NCI-H146 (cell line): ENCODE measurements around the gene PSMA5.
"Not testable (repeated sequence)": the region's sequence is repeated elsewhere in the genome, so short reads cannot be mapped to it uniquely, and the experiment has no call there.

Experiments used
- DNase-seq: peaks from one replicate; lab custom pipeline; 2025; lab: John Stamatoyannopoulos, UW

The PSMA5 gene

GRCh38 chr1:109426281-109427170 is at the start of gene PSMA5:
Gene PSMA5 (minus strand): TSS chr1:109426448. CDS start chr1:109426330, 118 bp downstream.
- peak; percentile 99 for DNase-seq

GRCh38 chr1:109475261-109475660 is 49.0 kb upstream of the PSMA5 start:
- DNase-seq: no peak

DNA sequence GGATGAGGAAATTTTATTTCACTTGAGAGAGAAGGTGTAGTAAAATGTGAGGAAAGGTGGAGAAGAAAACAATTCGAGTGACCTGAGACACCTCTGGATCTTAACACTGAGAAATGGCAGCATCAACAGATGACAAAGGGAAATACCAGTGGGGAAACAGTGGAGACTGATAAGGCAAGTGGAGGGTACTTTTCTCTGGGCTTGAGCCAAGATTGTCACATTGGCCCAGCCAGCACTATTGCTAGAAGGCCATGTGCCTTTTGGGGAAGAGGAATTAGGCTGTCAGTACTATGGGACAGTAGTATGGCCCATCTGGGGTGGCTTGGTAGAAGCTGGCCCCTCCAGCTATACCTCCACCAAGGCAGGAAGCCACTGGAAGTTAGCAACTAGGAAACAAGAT is 48.4 kb upstream of the PSMA5 start:
- DNase-seq: no peak

DNA sequence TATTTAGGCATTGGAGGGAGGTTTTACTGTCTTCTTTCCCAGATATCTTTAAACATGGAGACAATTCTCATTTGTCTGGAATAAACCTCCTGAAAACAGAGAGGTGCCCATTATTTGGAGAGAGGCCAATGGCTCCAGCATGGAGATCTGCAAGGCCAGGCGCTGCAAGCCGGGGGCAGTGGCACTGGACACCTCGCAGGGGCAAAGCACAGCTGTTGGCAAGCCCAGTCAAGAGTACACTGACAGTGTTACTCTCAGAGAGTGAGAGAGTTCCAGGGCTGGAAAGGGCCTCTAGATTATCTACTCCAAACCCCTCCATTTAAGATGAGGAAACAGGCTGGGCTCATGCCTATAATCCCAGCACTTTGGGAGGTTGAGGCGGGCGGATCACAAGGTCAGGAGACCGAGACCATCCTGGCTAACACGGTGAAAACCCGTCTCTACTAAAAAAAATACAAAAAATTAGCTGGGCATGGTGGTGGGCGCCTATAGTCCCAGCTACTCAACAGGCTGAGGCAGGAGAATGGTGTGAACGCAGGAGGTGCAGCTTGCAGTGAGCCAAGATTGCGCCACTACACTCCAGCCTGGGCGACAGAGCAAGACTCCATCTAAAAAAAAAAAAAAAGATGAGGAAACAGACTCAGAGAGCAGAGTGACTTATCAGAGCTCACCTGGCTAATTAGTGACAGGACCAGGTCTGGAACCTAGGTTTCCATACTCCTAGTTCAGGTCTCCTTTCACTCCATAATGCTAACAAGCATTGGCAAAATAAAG is 47.2 kb upstream of the PSMA5 start:
- DNase-seq: not testable (repeated sequence)

GRCh38 chr1:109472779-109473178 is 46.5 kb upstream of the PSMA5 start:
- no peak for DNase-seq

GRCh38 chr1:109470245-109470644 is 44.0 kb upstream of the PSMA5 start:
- DNase-seq: no peak

GRCh38 chr1:109468903-109469302 is 42.7 kb upstream of the PSMA5 start:
- DNase-seq: no peak

GRCh38 chr1:109468061-109468460 is 41.8 kb upstream of the PSMA5 start:
- no peak for DNase-seq

- DNase-seq: no peak
These were observed 41.1 kb upstream of the PSMA5 start for GRCh38 chr1:109467301-109467777.

DNA sequence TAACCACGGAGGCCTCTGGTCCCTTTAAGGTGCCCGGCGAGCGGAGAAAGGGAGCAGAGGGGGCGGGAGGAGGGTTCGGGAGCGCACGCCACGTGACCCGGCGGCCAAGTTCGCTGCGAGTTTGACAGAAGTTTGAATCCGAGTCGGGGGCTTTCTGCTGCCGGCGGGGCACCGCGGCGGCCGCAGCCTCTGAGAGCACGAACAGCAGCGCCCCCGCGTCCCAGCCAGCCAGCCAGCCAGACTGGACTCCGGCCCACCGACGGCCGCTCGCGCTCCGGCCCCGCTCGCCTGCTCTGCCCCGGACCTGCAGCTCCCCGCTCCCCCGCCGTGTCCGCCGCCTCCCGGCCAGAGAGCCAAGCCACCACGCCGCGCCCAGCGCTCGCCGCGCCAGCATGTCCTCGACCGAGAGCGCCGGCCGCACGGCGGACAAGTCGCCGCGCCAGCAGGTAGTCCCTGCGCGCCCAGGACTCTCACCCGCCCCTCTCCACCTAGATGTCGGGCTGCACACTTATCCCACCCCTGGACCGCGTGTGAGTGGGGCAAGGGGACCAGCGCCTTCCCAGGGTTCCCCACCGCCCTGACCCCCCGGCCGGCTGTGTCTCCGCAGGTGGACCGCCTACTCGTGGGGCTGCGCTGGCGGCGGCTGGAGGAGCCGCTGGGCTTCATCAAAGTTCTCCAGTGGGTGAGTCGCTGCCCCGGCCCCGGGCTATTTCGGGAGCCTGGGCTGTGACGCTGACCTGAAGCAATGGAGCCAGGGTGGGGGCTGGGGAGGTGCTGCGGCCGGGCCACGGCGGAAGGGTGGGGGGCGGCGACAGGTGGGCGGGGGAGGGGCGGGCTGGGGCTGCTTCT is 40.4 kb upstream of the PSMA5 start, which contains the start of gene SYPL2:
TSS of gene SYPL2 (plus strand) at position 95 of the 849 bp plus-strand sequence. CDS start at position 393, 298 bp downstream.
- DNase-seq: peak; percentile 52

DNA sequence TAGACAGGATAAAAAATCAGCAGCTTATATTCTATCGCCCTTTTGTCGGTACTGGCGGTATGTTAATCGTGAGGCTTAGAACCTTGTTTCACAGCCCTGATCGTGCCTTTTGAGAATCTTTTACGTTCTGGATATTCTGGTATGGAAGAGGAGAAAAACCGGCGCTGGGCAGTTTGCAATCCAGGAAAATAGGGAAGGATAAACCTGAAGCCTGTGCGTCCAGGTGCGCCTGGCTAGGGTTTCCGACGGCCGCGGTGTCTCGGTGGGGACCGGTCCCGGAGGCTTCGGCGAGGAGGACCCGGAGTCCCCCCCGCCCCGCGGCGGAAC is 39.8 kb upstream of the PSMA5 start:
- peak; percentile 29 for DNase-seq

GRCh38 chr1:109457819-109458218 is 31.6 kb upstream of the PSMA5 start:
- DNase-seq: no peak

DNA sequence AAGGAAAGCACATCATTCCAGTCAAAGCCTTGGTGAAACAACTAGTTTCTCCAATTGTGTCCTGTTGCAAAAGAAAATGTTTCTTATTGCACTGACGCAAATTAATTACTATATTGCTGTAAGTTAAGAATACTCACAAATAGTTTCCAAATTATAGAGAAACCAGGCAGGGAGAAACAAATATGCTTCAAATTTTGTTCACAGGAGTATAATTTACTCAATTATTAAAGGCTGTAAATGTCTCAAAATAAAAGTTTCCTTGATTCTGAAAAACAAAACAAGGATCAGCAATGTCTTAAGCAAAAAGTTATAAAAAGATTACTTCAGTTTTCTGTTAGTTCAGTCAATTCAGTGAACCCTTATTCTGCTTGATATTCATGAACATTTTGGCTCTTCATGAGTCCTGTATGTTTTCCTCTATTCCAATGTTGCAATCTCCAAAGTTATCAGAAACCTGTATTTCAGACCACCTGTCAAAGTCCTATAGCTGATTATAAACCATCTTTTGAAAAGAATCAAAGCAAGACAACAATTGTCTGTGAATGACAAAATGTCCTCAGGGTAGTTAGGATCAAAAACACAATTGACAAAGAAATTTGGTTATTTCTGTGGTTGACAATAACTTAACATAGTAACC is 28.4 kb upstream of the PSMA5 start:
- no peak for DNase-seq

- no peak for DNase-seq
These were observed 21.3 kb upstream of the PSMA5 start for GRCh38 chr1:109447524-109447923.

GRCh38 chr1:109445949-109446695 is 19.9 kb upstream of the PSMA5 start:
- DNase-seq: not testable (repeated sequence)

- no peak for DNase-seq
These were observed 18.1 kb upstream of the PSMA5 start for GRCh38 chr1:109444346-109444745.

DNA sequence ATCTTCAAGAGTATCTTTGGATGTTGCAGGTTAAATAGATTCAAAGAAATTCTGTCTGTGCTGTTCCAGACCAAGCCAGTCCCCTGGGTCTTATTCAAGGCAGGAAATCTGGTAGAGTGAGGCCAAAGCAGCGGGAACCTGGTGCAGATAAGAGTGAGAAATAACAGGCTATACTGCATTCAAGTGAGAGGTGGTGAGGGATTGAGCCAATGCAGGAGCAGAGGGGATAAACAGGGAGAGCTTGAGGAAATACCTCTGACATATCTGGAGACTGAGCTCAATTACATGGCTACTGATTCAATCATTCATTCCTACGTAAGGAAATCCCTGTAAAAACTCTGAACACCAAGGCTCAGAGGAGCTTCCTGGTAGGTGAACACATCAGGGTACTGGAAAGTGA is 17.2 kb upstream of the PSMA5 start:
- DNase-seq: no peak

DNA sequence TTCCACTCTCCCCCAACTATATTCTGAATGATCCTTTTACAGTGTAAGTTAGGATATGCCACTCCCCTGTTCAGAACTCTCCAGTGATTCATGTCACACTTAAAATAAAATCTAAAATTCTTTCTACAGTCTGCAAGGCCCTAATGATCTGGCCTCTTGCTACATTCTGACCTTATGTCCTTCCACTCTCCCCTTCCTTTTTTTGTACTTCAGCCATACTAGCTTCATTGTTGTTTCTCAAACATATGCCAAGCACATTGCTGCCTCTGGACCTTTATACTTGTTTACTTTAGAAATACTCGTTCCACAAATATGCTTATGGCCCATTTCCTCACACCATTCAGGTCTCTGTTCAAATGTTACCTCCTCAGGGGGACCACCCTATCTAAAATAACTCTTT is 14.8 kb upstream of the PSMA5 start:
- DNase-seq: no peak

- DNase-seq: no peak
These were observed 12.6 kb upstream of the PSMA5 start for GRCh38 chr1:109438798-109439297.

GRCh38 chr1:109434484-109434883 is 8.2 kb upstream of the PSMA5 start:
- DNase-seq: no peak

- no peak for DNase-seq
These were observed 7.1 kb upstream of the PSMA5 start for GRCh38 chr1:109433322-109433721.
